ENCODE measurements around the gene RAB30. TPM values are rescaled to one million over a fixed set of nuclear protein-coding genes. Genes with fewer than 3 reads are reported as not detected.

The RAB30 gene
- total RNA-seq, 8 experiments from 2014 or later = 13.4 to 32.6 (median 19.7) TPM

GRCh38 chr11:82932564-82932963 lies 139.1 kb downstream of the RAB30 start:
- in situ Hi-C loops (cut with MboI; ENCODE audit: low pct_unique_long_range_greater_than_20kb in 2 of 9, low sequenced_read_pairs in 9 of 9, unreplicated experiment in 9 of 9) = no loop called here
- Histone ChIP-seq H3K4me1 (replicated peaks in 1 of 2) (no peaks in the 10 kb centered on the region), H3K4me3 (no peak overlapping the region), H3K27ac (no peak overlapping the region)
- 92 to 100% (median 100%) methylated on average over 1 of the region's 1 CpG; no CpG with 5 or more reads in 2 of the 10 experiments for WGBS, 10 experiments
- no peak for ATAC-seq (replicated peaks in 6 of 8)

- Histone ChIP-seq H3K4me3 (no peak overlapping the region), H3K27ac (no peak overlapping the region), H3K4me1 (replicated peaks in 1 of 2) (no peaks in the 10 kb centered on the region)
- no peak for ATAC-seq (replicated peaks in 6 of 8)
- WGBS, 10 experiments = 48 to 100% (median 86%) methylated on average over 1 to 2 of the region's 2 CpGs; no CpG with 5 or more reads in 1 of the 10 experiments
- in situ Hi-C loops (cut with MboI; ENCODE audit: low pct_unique_long_range_greater_than_20kb in 2 of 9, low sequenced_read_pairs in 9 of 9, unreplicated experiment in 9 of 9) = no loop called here
Observed at GRCh38 chr11:82930734-82931133, 141.0 kb downstream of the RAB30 start.

GRCh38 chr11:82930229-82930628 lies 141.5 kb downstream of the RAB30 start:
- no peak for ATAC-seq (replicated peaks in 6 of 8)
- no peaks in the 10 kb centered on the region for H3K4me1 ChIP-seq (replicated peaks in 1 of 2)
- in situ Hi-C loops (cut with MboI; ENCODE audit: low pct_unique_long_range_greater_than_20kb in 2 of 9, low sequenced_read_pairs in 9 of 9, unreplicated experiment in 9 of 9) = no loop called here
- WGBS, 10 experiments = 58 to 100% (median 85%) methylated on average over 1 to 3 of the region's 3 CpGs; no CpG with 5 or more reads in 1 of the 10 experiments
- H3K27ac ChIP-seq = no peak overlapping the region
- no peak overlapping the region for H3K4me3 ChIP-seq

- WGBS, 10 experiments = 20 to 100% (median 96%) methylated on average over 1 to 8 of the region's 10 CpGs; no CpG with 5 or more reads in 3 of the 10 experiments
- no peak overlapping the region for H3K4me3 ChIP-seq
- H3K27ac ChIP-seq = no peak overlapping the region
- in situ Hi-C loops (cut with MboI; ENCODE audit: low pct_unique_long_range_greater_than_20kb in 2 of 9, low sequenced_read_pairs in 9 of 9, unreplicated experiment in 9 of 9) = no loop called here
- no peaks in the 10 kb centered on the region for H3K4me1 ChIP-seq (replicated peaks in 1 of 2)
- ATAC-seq (replicated peaks in 6 of 8) = no peak
Observed at GRCh38 chr11:82929121-82929520, 142.6 kb downstream of the RAB30 start.

GRCh38 chr11:82927264-82927880 lies 144.3 kb downstream of the RAB30 start:
- no peak overlapping the region for H3K4me3 ChIP-seq
- peak in 6 of 8 experiments; percentile 39 to 75 (median 64) for ATAC-seq (replicated peaks in 6 of 8)
- H3K4me1 ChIP-seq (replicated peaks in 1 of 2) = no peaks in the 10 kb centered on the region
- in situ Hi-C loops (cut with MboI; ENCODE audit: low pct_unique_long_range_greater_than_20kb in 2 of 9, low sequenced_read_pairs in 9 of 9, unreplicated experiment in 9 of 9) = no loop called here
- H3K27ac ChIP-seq = no peak overlapping the region

- in situ Hi-C loops (cut with MboI; ENCODE audit: low pct_unique_long_range_greater_than_20kb in 2 of 9, low sequenced_read_pairs in 9 of 9, unreplicated experiment in 9 of 9) = loop anchor here (25.0 kb wide), 6 partner anchors 138 to 888 kb away; partner anchors contain the start of genes ANKRD42 (in 1 of the 9) and RAB30 (in 1 of the 9)
- no peak overlapping the region for H3K4me3 ChIP-seq
- H3K27ac ChIP-seq = no peak overlapping the region
- WGBS, 10 experiments = 82 to 100% (median 95%) methylated on average over 1 to 5 of the region's 5 CpGs; no CpG with 5 or more reads in 3 of the 10 experiments
- no peaks in the 10 kb centered on the region for H3K4me1 ChIP-seq (replicated peaks in 1 of 2)
- no peak for ATAC-seq (replicated peaks in 6 of 8)
Observed at GRCh38 chr11:82924522-82925224, 147.0 kb downstream of the RAB30 start.

Other genes with a start within 250 kb of the RAB30 start
- 100 to 1,000 TPM in 1 of 8 experiments, 10 to 100 TPM in 7; 19.6 to 118 (median 27.8) TPM for gene PRCP, start 171.5 kb downstream of the RAB30 start, total RNA-seq
- gene DDIAS, start 170.2 kb downstream of the RAB30 start, total RNA-seq = 1 to 10 TPM in 3 of 8 experiments, under 1 TPM in 5; 0.23 to 9.4 (median 0.77) TPM
- 100 to 1,000 TPM in 1 of 8 experiments, 10 to 100 TPM in 7; 35.2 to 101 (median 50.6) TPM for gene PCF11, start 85.2 kb upstream of the RAB30 start, total RNA-seq
- 10 to 100 TPM in 4 of 8 experiments, 1 to 10 TPM in 4; 5.0 to 31.5 (median 9.1) TPM for gene ANKRD42, start 121.8 kb upstream of the RAB30 start, total RNA-seq
- 100 to 1,000 TPM in 2 of 8 experiments, 10 to 100 TPM in 6; 58.2 to 144 (median 94.8) TPM for gene CCDC90B, start 214.5 kb upstream of the RAB30 start, total RNA-seq